Spleen (tissue), 7 donors: ENCODE data around the gene HSD17B4.

Experiments used
- CTCF ChIP-seq, 11 experiments: fragments of 200-600 bp in 7 of 11; fragments of 450-650 bp in 4 of 11; sonication (generic) in 4 of 11; IDR thresholded peaks in 8 of 11; conservative IDR thresholded peaks in 3 of 11; 1 replicate in 7 of 11; 2 replicates in 4 of 11; pipeline versions ENCODE4 v1.4.0 to v1.8.0; 2016 to 2021; ENCODE audit warnings: antibody characterized with exemption in 11 of 11, inconsistent platforms in 4 of 11, mild to moderate bottlenecking in 1 of 11
- POLR2A ChIP-seq, 3 donors: fragments of 450-650 bp; IDR thresholded peaks; one replicate each; pipeline ENCODE4 v1.5.1; 2017; ENCODE audit warnings: antibody characterized with exemption in 3 of 3, mild to moderate bottlenecking in 1 of 3
- POLR2AphosphoS5 ChIP-seq, 3 donors: sonication (generic); formaldehyde crosslinking; IDR thresholded peaks; one replicate each; pipeline ENCODE4 v1.5.1; 2017; ENCODE audit warnings: antibody characterized with exemption in 3 of 3
- donor health status: DM: no; HTN: no; CAD: no; lungs with moderate emphysema.
- donor health status: DM: no; HTN: no; CAD: no.
- donor health status: DM: no; HTN: no; CAD: no.

- TF ChIP-seq CTCF (IDR thresholded peaks at IDR 0.05 in 8 of 11, conservative IDR thresholded peaks at IDR 0.05 in 3 of 11) (no peak), POLR2A (IDR thresholded peaks at IDR 0.05) (no peak), POLR2AphosphoS5 (IDR thresholded peaks at IDR 0.05) (no peak)
These were observed 70.5 kb downstream of the HSD17B4 start for GRCh38 chr5:119522841-119523240.
